Measurements from ENCODE around the gene CD83.

The CD83 gene

GRCh38 chr6:14092316-14092715 lies 25.3 kb upstream of the CD83 start:
- no peak for DNase-seq (ENCODE audit: low spot score)

DNA sequence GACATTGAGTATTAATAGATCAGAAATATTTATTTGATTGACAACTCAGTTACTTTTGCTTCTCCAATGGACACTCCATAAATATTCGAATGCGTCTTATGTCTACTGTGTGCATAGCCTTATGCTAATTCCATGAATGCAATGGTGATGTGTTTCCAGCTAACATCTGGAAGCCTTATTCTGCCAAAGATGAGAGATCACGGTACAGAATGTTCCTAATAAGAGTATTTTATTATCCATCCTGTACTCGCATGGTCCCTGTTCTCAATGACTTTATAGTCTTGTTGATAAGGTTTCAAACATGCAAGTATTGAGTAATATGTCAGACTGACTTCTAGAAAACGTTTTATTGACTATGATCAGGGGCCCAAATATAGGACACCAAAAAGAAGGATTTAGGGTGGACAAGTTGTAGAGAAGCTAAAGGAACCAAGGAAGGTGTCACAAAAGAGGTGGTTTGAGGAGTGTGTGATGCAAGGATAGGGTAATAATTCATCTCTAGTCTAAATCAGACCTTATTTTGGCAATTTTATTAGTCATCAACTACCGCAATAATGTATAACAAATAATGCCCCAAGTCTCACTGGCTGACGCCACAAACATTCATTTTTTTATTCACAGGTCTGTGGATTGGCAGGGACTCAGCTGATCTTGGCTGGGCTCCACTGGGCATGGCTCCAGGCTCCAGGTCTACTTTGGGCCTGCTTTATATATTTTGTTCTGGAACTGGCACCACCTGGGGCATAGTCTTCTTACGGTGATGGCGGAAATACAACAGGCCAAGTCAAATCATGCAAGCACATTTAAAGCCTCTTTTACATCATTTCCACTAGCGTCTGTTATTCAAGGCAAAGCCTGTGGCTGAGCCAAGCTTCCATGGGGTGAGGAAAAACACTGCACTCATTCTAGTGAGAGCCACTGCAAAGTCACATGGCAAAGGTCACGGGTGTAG lies 24.5 kb upstream of the CD83 start:
- DNase-seq (ENCODE audit: low spot score): peak; percentile 24

- no peak for DNase-seq (ENCODE audit: low spot score)
Measured at GRCh38 chr6:14094721-14095120, 22.9 kb upstream of the CD83 start.

- no peak for DNase-seq (ENCODE audit: low spot score)
Measured at GRCh38 chr6:14095437-14095836, 22.1 kb upstream of the CD83 start.

DNA sequence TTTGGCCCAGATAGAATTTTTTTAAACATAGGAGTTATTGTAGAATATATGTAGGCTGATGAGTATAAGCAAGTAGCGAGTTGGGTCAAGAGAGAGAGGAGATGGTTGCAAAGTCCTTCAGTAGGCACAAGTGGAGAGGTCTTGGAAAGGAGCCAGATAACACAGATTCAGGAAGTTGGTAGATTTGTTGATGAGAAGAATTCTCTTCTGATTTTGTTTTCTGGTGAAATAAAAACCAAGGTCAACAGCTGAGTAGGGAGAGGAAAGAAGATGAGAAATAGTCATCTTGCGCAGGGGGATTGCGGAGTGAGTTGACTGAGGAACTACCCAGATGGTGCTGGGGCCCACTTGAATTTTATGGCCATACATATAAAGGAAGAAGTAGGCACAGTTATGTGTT lies 17.4 kb upstream of the CD83 start:
- DNase-seq (ENCODE audit: low spot score): no peak

DNA sequence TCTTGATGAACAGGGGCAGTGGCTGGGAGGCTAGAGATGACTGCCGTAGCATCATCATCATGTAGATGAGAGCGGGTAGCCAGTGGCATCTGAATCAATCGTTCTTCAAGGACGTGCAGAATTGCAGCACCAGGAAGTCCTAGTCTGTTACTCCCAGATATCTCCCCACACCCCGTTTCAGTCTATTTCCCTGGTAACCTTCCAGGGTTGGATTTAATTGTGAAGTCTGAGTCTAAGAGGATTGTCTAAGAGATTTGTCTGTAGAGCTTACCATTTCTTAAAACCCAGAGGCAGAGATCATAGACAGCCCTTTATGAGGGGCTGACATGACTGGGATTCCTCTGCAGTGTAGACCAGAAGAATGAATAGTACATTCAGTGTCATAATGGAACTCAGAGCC lies 16.6 kb upstream of the CD83 start:
- DNase-seq (ENCODE audit: low spot score): no peak

- DNase-seq (ENCODE audit: low spot score): no peak
Measured at GRCh38 chr6:14102383-14102782, 15.2 kb upstream of the CD83 start.

- no peak for DNase-seq (ENCODE audit: low spot score)
Measured at GRCh38 chr6:14105547-14105946, 12.0 kb upstream of the CD83 start.

DNA sequence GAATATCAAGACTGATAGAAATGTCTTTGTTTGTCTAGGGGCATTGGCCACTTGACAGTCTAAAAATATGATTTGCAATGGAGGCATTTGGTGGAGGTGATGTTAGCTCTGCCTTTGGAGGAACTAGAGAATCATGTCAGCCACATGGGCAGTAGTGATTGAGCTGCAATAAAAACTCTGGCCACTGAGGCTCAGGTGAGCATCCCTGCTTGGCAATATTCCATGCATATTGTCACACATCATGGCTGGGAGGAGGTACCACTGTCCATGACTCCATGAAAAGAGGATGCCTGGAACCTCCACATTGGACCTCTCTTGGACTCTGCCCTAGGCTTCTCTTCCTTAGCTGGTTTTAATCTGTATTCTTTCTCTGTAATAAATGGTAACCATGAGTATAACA lies 10.6 kb upstream of the CD83 start:
- no peak for DNase-seq (ENCODE audit: low spot score)

GRCh38 chr6:14107711-14108494 lies 9.7 kb upstream of the CD83 start:
- DNase-seq (ENCODE audit: low spot score): no peak

GRCh38 chr6:14108571-14109410 lies 8.8 kb upstream of the CD83 start:
- peak; percentile 69 for DNase-seq (ENCODE audit: low spot score)

GRCh38 chr6:14109411-14109826 lies 8.2 kb upstream of the CD83 start:
- no peak for DNase-seq (ENCODE audit: low spot score)

DNA sequence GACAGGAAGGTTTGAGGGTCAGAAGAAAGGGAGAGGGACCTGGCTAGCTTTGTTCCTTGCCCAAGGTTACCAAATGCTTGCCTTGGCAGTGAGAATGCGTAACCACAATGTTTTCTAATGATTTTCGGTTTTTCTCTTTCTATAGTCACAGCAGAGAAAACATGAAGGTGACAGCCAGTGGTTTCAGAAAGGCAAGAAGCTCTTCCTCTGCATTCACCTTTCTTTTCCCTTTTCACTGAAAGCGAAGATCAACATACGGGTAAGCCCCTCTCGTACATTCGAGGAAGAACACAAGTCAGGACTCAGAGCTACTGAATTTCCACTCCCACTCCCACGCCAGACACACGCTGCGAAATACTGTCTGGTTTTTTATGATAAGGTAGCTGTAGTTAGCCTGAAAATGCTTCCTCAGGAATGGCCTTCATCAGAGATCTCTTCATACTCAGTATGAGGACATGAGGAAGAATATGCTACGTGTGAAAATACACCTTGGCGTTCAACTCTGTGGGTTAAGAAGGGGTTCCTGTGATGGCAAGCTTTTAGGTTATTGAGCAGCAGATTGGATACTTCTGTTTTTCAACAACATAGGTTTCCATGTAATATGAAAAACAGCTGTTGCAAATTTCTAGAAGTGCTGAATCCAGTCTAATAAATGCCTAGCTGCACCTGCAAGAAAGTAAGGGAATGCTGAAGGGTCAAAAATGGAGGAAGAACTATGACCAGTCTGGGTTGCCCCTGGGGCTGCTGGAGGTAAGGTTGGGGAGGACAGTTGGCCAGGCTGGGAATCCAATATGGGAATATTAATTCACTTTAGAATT lies 7.4 kb upstream of the CD83 start:
- no peak for DNase-seq (ENCODE audit: low spot score)

- DNase-seq (ENCODE audit: low spot score): no peak
Measured at GRCh38 chr6:14113976-14114375, 3.6 kb upstream of the CD83 start.

DNA sequence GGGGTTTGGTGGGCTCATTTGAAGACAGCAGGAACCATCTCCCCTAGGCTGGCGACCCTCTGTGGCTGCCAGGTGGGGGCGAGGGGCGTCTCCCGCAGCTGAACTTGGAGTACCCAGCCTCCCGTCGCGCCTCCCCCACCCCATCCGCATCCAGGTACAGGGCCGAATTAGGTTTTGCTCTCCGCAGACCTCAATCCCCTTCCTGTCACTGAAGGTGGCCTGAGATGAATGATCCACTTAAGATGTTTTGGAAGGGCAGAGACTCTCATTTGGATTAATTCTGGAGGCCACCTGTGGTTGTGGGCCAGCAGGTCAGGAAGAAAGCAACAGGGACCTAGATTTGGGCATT lies 493 bp downstream of the CD83 start:
- no peak for DNase-seq (ENCODE audit: low spot score)

DNA sequence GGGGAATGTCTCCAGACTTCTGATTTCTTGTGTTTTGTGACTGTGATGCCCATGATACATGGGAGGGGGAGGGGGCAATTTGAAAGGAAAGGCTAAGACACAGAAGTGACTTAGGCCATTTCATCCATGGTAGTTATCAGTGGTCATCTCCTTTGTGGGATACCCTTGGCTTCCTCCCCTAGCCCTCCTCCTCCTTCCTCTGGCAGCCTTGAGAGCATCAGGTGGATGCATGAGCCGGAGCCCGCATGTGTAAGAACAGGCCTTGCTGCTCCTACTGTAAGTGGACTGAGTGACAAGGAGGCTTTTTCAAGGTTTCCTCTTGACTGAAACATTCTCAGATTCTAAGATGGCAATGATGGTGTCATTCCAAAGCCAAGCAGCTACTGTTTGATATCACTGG lies 874 bp downstream of the CD83 start:
- DNase-seq (ENCODE audit: low spot score): no peak

- no peak for DNase-seq (ENCODE audit: low spot score)
Measured at GRCh38 chr6:14119784-14120183, 2.2 kb downstream of the CD83 start.

- DNase-seq (ENCODE audit: low spot score): no peak
Measured at GRCh38 chr6:14120546-14120945, 3.0 kb downstream of the CD83 start.

DNA sequence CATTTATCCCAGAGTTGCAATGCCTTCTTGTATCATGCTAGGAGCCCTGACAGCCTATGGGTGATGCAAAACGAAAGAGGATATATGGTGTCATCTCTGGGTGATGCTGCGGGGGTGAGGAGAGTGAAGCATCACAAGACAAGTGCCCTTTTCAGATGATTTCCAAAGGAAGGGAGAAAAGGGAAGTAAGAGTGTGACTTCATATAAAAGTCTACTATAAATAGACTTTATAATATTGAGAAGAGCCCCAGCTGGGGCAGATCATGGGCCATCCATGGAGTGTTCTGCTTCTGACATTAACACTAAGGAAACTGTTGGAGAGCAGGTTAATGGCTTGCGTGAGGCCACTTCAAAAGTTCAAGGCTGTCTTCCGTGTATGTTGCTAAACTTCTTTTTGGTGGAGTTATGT lies 4.4 kb downstream of the CD83 start:
- DNase-seq (ENCODE audit: low spot score): peak; percentile 63

DNA sequence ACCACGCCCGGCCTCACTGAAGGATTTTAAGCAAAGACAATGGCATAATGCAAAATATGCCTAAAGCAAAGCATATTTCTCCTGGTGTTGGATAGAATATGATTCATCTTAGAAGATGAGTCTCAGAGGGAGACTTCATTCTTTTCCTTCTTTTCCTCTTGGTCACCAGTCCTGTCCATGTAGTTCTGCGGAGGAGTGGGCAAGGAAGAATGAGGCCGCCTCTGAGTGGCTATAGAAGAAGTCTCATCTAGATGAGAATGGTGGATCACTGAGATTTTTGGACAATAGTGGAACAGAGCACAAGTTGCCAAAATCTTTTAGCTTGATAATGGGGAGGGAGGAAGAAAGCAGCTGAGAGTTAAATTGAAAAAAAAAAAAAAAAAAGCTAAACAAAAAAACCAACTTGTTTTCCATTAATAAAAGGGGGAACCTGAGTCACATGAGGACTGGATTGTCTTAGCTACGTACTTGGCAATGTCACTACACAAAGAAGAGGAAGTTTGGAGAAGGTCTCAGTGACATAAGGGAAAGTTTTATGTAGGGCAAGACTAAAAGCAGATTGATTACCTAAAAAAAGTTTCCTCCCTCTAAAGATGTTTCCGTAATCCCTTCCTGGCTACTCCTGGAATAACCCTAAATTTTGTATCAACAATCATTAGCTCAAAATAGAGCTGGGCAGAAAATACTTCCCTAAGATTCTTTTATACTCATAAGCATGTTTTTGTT lies 6.0 kb downstream of the CD83 start:
- peak; percentile 53 for DNase-seq (ENCODE audit: low spot score)

- no peak for DNase-seq (ENCODE audit: low spot score)
Measured at GRCh38 chr6:14125346-14125745, 7.8 kb downstream of the CD83 start.

Measured in Ammon's horn (tissue), 1 donor.